Measurements from ENCODE around the gene ARHGEF28.

The ARHGEF28 gene

GRCh38 chr5:73633060-73633459 is 7.1 kb downstream of the ARHGEF28 start:
- Mint-ChIP-seq H3K27ac (no peak overlapping the region), H3K4me3 (no peak overlapping the region), H3K9me3 (ENCODE audit: low read depth) (no peaks in the 10 kb centered on the region), H3K36me3 (no peaks in the 10 kb centered on the region), H3K27me3 (peaks cover 7% of the 10 kb centered on the region), H3K4me1 (ENCODE audit: low read depth) (no peaks in the 10 kb centered on the region)

- H3K27ac Mint-ChIP-seq = no peak overlapping the region
- H3K9me3 Mint-ChIP-seq (ENCODE audit: low read depth) = no peaks in the 10 kb centered on the region
- no peak overlapping the region for H3K4me3 Mint-ChIP-seq
- H3K4me1 Mint-ChIP-seq (ENCODE audit: low read depth) = no peaks in the 10 kb centered on the region
- no peaks in the 10 kb centered on the region for H3K36me3 Mint-ChIP-seq
- H3K27me3 Mint-ChIP-seq = peaks cover 9% of the 10 kb centered on the region
These were observed 10.4 kb downstream of the ARHGEF28 start for GRCh38 chr5:73636408-73636807.

GRCh38 chr5:73637565-73637964 is 11.6 kb downstream of the ARHGEF28 start:
- no peaks in the 10 kb centered on the region for H3K36me3 Mint-ChIP-seq
- no peaks in the 10 kb centered on the region for H3K9me3 Mint-ChIP-seq (ENCODE audit: low read depth)
- H3K4me3 Mint-ChIP-seq = no peak overlapping the region
- H3K27ac Mint-ChIP-seq = no peak overlapping the region
- peaks cover 15% of the 10 kb centered on the region for H3K27me3 Mint-ChIP-seq
- no peaks in the 10 kb centered on the region for H3K4me1 Mint-ChIP-seq (ENCODE audit: low read depth)

- Mint-ChIP-seq H3K4me3 (no peak overlapping the region), H3K27ac (no peak overlapping the region), H3K27me3 (peaks cover 16% of the 10 kb centered on the region), H3K4me1 (ENCODE audit: low read depth) (no peaks in the 10 kb centered on the region), H3K36me3 (no peaks in the 10 kb centered on the region), H3K9me3 (ENCODE audit: low read depth) (no peaks in the 10 kb centered on the region)
These were observed 12.5 kb downstream of the ARHGEF28 start for GRCh38 chr5:73638344-73639095.

GRCh38 chr5:73640861-73641320 is 14.9 kb downstream of the ARHGEF28 start:
- Mint-ChIP-seq H3K9me3 (ENCODE audit: low read depth) (no peaks in the 10 kb centered on the region), H3K27me3 (peaks cover 15% of the 10 kb centered on the region), H3K27ac (no peak overlapping the region), H3K4me1 (ENCODE audit: low read depth) (no peaks in the 10 kb centered on the region), H3K4me3 (no peak overlapping the region), H3K36me3 (no peaks in the 10 kb centered on the region)

- peaks cover 18% of the 10 kb centered on the region for H3K27me3 Mint-ChIP-seq
- no peaks in the 10 kb centered on the region for H3K36me3 Mint-ChIP-seq
- no peaks in the 10 kb centered on the region for H3K9me3 Mint-ChIP-seq (ENCODE audit: low read depth)
- H3K4me1 Mint-ChIP-seq (ENCODE audit: low read depth) = no peaks in the 10 kb centered on the region
- H3K27ac Mint-ChIP-seq = no peak overlapping the region
- no peak overlapping the region for H3K4me3 Mint-ChIP-seq
These were observed 15.8 kb downstream of the ARHGEF28 start for GRCh38 chr5:73641811-73642210.

- no peak overlapping the region for H3K27ac Mint-ChIP-seq
- H3K27me3 Mint-ChIP-seq = peaks cover 18% of the 10 kb centered on the region
- H3K4me1 Mint-ChIP-seq (ENCODE audit: low read depth) = no peaks in the 10 kb centered on the region
- H3K36me3 Mint-ChIP-seq = no peaks in the 10 kb centered on the region
- no peak overlapping the region for H3K4me3 Mint-ChIP-seq
- H3K9me3 Mint-ChIP-seq (ENCODE audit: low read depth) = no peaks in the 10 kb centered on the region
These were observed 16.3 kb downstream of the ARHGEF28 start for GRCh38 chr5:73642344-73642743.

GRCh38 chr5:73644385-73644963 is 18.5 kb downstream of the ARHGEF28 start:
- no peak overlapping the region for H3K4me3 Mint-ChIP-seq
- no peaks in the 10 kb centered on the region for H3K36me3 Mint-ChIP-seq
- no peak overlapping the region for H3K27ac Mint-ChIP-seq
- H3K9me3 Mint-ChIP-seq (ENCODE audit: low read depth) = no peaks in the 10 kb centered on the region
- H3K4me1 Mint-ChIP-seq (ENCODE audit: low read depth) = no peaks in the 10 kb centered on the region
- peaks cover 25% of the 10 kb centered on the region for H3K27me3 Mint-ChIP-seq

GRCh38 chr5:73647721-73648120 is 21.7 kb downstream of the ARHGEF28 start:
- Mint-ChIP-seq H3K4me1 (ENCODE audit: low read depth) (no peaks in the 10 kb centered on the region), H3K9me3 (ENCODE audit: low read depth) (no peaks in the 10 kb centered on the region), H3K4me3 (no peak overlapping the region), H3K36me3 (no peaks in the 10 kb centered on the region), H3K27ac (no peak overlapping the region), H3K27me3 (peaks cover 13% of the 10 kb centered on the region)

- peaks cover 13% of the 10 kb centered on the region for H3K27me3 Mint-ChIP-seq
- no peak overlapping the region for H3K4me3 Mint-ChIP-seq
- H3K27ac Mint-ChIP-seq = no peak overlapping the region
- no peaks in the 10 kb centered on the region for H3K36me3 Mint-ChIP-seq
- H3K9me3 Mint-ChIP-seq (ENCODE audit: low read depth) = no peaks in the 10 kb centered on the region
- H3K4me1 Mint-ChIP-seq (ENCODE audit: low read depth) = no peaks in the 10 kb centered on the region
These were observed 22.5 kb downstream of the ARHGEF28 start for GRCh38 chr5:73648515-73648914.

- peaks cover 13% of the 10 kb centered on the region for H3K27me3 Mint-ChIP-seq
- H3K36me3 Mint-ChIP-seq = no peaks in the 10 kb centered on the region
- no peak overlapping the region for H3K27ac Mint-ChIP-seq
- H3K4me1 Mint-ChIP-seq (ENCODE audit: low read depth) = no peaks in the 10 kb centered on the region
- H3K9me3 Mint-ChIP-seq (ENCODE audit: low read depth) = no peaks in the 10 kb centered on the region
- no peak overlapping the region for H3K4me3 Mint-ChIP-seq
These were observed 23.9 kb downstream of the ARHGEF28 start for GRCh38 chr5:73649926-73650325.

GRCh38 chr5:73652391-73652790 is 26.4 kb downstream of the ARHGEF28 start:
- Mint-ChIP-seq H3K4me1 (ENCODE audit: low read depth) (no peaks in the 10 kb centered on the region), H3K27ac (no peak overlapping the region), H3K9me3 (ENCODE audit: low read depth) (no peaks in the 10 kb centered on the region), H3K4me3 (no peak overlapping the region), H3K36me3 (no peaks in the 10 kb centered on the region), H3K27me3 (peaks cover 11% of the 10 kb centered on the region)

- Mint-ChIP-seq H3K4me1 (ENCODE audit: low read depth) (no peaks in the 10 kb centered on the region), H3K9me3 (ENCODE audit: low read depth) (no peaks in the 10 kb centered on the region), H3K4me3 (no peak overlapping the region), H3K27ac (no peak overlapping the region), H3K36me3 (no peaks in the 10 kb centered on the region), H3K27me3 (peaks cover 4% of the 10 kb centered on the region)
These were observed 28.3 kb downstream of the ARHGEF28 start for GRCh38 chr5:73654171-73654811.

GRCh38 chr5:73654819-73655318 is 28.9 kb downstream of the ARHGEF28 start:
- no peak overlapping the region for H3K4me3 Mint-ChIP-seq
- no peak overlapping the region for H3K27ac Mint-ChIP-seq
- H3K4me1 Mint-ChIP-seq (ENCODE audit: low read depth) = no peaks in the 10 kb centered on the region
- H3K36me3 Mint-ChIP-seq = no peaks in the 10 kb centered on the region
- peaks cover 4% of the 10 kb centered on the region for H3K27me3 Mint-ChIP-seq
- H3K9me3 Mint-ChIP-seq (ENCODE audit: low read depth) = no peaks in the 10 kb centered on the region

- Mint-ChIP-seq H3K4me3 (no peak overlapping the region), H3K27ac (no peak overlapping the region), H3K36me3 (no peaks in the 10 kb centered on the region), H3K9me3 (ENCODE audit: low read depth) (no peaks in the 10 kb centered on the region), H3K4me1 (ENCODE audit: low read depth) (no peaks in the 10 kb centered on the region), H3K27me3 (peaks cover 4% of the 10 kb centered on the region)
These were observed 29.6 kb downstream of the ARHGEF28 start for GRCh38 chr5:73655521-73656160.

Data from activated naive CD8-positive, alpha-beta T cell (primary cell).